ENCODE measurements around the gene ARHGDIA.
A peak's percentile ranks its signal among the peaks of the same experiment; 100 is the strongest.

The ARHGDIA gene

DNA sequence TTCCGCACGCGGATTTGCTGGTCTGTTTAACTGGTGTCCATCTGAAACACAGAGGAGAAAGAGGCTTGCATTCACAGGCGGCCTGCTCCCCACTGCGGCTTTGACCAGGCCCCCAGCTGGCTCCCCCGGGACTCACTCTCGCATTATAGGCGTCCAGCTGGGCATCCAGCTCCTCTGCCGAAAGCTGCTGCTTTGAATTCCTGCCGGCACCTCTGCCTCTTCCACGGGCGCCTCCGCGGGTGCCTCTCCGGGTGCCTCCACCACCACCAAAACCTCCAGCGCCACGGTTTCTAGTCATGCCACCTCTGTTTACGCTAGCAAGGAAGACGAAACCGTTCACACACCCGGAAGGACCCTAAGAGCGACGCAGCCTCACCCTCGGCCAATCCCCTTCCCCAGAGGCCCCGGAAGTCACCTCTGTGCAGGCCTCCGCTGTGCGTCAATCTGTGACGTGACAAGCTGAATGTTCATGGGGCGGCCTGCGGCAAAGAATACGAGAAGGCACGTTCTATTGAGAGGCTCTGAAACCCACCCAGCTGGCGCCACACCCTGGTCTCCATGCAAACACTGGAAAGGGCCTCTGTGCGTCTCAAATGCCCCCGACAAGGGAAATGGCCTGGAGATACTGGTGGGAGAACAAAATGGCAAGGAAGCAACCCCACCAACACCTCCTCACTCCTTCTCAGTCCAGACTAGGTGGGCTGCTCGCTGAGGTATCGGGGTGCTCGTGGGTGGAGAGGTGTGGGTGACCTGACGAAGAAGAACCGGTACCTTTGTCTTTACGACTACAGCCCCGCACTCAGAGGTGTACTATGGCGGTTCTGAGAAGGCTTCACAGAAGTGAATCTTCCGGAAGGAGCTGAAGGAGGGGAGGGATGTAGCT is 17.2 kb upstream of the ARHGDIA start:
- peaks cover 5% of the 10 kb centered on the region for H3K4me1 Mint-ChIP-seq (ENCODE audit: low read depth)
- peaks cover 56% of the 10 kb centered on the region for H3K36me3 Mint-ChIP-seq (ENCODE audit: low read depth)
- peak overlapping the region; percentile 79 for H3K27ac Mint-ChIP-seq
- no peaks in the 10 kb centered on the region for H3K9me3 Mint-ChIP-seq
- peak overlapping the region; percentile 62 for H3K4me3 Mint-ChIP-seq
- H3K27me3 Mint-ChIP-seq (ENCODE audit: low read depth) = no peaks in the 10 kb centered on the region
- DNase-seq (ENCODE audit: low spot score) = no peak

DNA sequence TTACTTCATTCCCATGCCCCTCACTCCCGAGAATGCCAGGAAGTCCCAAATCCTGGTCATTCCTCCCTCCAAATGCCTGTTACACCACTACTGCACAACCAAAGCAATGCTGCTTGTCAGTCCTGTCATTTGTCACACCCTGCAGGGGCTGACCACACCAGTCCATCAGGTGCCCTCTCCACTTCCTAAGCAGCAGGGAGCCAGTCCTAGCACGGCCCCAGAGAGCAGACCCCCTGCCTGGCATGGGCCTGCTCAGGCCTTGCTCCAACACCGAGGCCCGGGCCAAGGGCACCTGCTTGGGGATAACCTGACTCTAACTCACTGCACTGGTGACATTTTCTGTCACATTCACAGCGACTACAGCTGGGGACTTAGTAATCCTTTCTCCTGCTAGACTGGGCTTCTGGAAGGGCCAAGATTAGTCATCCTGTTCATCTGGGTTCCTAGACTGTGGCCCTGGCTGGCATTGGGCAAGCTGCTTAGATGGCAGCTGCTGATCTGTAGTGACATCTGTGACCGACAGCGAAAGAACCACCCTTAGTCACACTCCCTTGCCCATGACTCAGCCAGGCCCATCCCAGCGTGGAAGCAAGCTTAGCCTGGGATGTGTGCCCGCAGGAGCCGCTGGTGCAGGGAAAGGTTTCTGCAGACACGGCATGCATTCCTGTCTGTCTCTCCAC is 14.9 kb upstream of the ARHGDIA start:
- Mint-ChIP-seq H3K4me3 (no peak overlapping the region), H3K36me3 (ENCODE audit: low read depth) (peaks cover 61% of the 10 kb centered on the region), H3K27me3 (ENCODE audit: low read depth) (no peaks in the 10 kb centered on the region), H3K27ac (no peak overlapping the region), H3K9me3 (no peaks in the 10 kb centered on the region), H3K4me1 (ENCODE audit: low read depth) (peaks cover 4% of the 10 kb centered on the region)
- DNase-seq (ENCODE audit: low spot score) = no peak

DNA sequence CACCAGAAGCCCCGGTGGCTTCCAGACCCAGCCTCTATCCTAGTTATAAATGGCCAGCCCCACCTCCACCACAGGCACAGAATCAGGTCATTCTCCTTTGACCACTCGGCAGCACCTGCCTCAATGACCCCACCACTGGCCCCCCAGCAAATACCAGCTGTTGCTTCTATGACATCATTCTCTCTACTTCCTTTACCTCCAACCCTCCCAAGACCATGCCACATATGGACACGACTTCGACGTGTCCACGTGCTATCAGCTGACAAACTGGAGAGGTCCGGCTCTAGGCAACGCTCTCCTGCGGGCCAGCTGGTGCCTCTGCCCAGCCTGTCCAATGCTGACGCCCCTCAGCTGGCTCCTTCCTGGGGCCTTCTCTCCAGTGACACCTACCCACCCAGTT is 14.3 kb upstream of the ARHGDIA start:
- H3K4me1 Mint-ChIP-seq (ENCODE audit: low read depth) = peaks cover 4% of the 10 kb centered on the region
- H3K36me3 Mint-ChIP-seq (ENCODE audit: low read depth) = peaks cover 59% of the 10 kb centered on the region
- H3K27ac Mint-ChIP-seq = no peak overlapping the region
- H3K4me3 Mint-ChIP-seq = no peak overlapping the region
- H3K9me3 Mint-ChIP-seq = no peaks in the 10 kb centered on the region
- no peak for DNase-seq (ENCODE audit: low spot score)
- H3K27me3 Mint-ChIP-seq (ENCODE audit: low read depth) = no peaks in the 10 kb centered on the region

DNA sequence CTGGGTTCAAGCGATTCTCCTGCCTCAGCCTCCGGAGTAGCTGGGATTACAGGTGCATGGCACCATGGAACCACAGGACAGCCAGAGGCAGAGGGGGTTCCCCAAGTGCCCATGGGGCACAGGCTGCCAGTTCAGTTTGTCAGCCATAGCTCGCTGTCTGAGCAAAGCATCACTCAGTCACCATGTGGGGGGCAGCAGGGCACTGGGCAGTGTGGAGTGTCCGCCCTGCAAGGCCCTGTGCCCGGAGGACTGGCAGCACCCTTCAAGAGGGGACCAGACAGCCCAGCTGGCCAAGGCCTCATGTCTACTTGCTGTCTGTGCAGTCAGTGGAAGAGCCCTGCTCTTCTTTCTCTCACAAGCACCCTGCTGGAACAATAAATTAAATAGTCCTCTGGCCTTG is 13.8 kb upstream of the ARHGDIA start:
- H3K4me3 Mint-ChIP-seq = no peak overlapping the region

DNA sequence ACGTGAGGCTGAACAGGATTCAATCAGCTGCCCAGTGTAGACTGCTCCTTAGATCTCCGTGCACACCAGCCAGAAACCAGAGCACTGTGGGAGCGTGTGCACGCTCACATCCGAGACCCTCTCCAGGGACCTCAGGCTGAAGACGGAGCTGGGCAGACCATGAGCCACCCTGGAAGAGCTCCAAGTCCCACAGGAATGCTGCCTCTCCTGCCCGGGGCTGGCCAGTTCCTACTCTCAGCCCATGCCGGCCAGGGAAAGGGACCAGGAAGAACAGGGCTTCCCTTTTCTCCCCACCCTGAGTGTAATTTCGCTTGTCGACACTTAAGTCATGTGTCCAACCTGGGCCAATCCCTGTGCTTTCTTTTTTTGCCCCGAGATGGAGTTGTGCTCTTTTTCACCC is 13.4 kb upstream of the ARHGDIA start:
- Mint-ChIP-seq H3K9me3 (no peaks in the 10 kb centered on the region), H3K27me3 (ENCODE audit: low read depth) (no peaks in the 10 kb centered on the region), H3K27ac (no peak overlapping the region), H3K36me3 (ENCODE audit: low read depth) (peaks cover 56% of the 10 kb centered on the region), H3K4me3 (no peak overlapping the region), H3K4me1 (ENCODE audit: low read depth) (peaks cover 4% of the 10 kb centered on the region)
- DNase-seq (ENCODE audit: low spot score) = no peak

More for the DNA sequence above, 13.8 kb upstream of the ARHGDIA start:
- no peak for DNase-seq (ENCODE audit: low spot score)
- Mint-ChIP-seq H3K27me3 (ENCODE audit: low read depth) (no peaks in the 10 kb centered on the region), H3K9me3 (no peaks in the 10 kb centered on the region), H3K36me3 (ENCODE audit: low read depth) (peaks cover 54% of the 10 kb centered on the region), H3K27ac (no peak overlapping the region), H3K4me1 (ENCODE audit: low read depth) (peaks cover 4% of the 10 kb centered on the region)

DNA sequence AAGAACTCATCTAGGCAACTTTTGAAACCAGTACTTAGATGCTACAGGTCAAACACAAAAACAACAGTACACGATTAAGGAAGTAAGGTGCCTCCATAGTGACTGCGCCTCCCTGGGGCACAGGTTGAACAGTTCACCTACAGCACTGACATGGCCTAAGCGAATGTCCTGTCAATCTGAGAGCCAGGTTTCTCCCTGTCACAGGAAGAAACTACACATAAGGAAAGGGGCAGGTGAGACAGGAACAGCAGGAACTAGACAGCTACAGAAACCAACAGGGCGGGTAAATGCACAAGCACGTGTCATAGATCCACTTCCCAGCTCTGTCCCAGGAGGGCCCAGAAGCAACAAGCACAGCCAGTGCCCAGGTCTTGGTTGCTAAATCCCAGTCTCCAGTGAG is 8.0 kb upstream of the ARHGDIA start:
- H3K9me3 Mint-ChIP-seq = no peaks in the 10 kb centered on the region
- H3K4me1 Mint-ChIP-seq (ENCODE audit: low read depth) = peaks cover 2% of the 10 kb centered on the region
- no peak overlapping the region for H3K4me3 Mint-ChIP-seq
- peaks cover 33% of the 10 kb centered on the region for H3K36me3 Mint-ChIP-seq (ENCODE audit: low read depth)
- no peak overlapping the region for H3K27ac Mint-ChIP-seq
- no peaks in the 10 kb centered on the region for H3K27me3 Mint-ChIP-seq (ENCODE audit: low read depth)
- DNase-seq (ENCODE audit: low spot score) = no peak

DNA sequence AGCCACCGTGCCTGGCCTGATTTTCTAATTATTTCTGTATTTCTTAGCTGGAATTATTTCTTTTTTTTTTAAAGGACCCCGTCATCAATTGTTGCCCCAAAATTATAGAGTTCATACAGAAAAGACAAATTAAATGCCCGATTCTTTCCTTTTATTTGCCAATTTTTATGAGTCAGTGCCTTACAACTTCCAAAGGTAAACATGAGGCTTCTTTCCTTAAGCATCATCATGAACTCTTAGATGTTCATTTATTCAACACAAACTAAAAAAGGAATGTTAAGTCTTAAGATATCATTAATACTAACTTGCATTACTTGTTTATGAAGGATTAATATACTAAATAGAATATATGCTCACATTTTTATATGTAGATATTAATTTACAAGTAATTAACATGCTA is 7.2 kb upstream of the ARHGDIA start:
- Mint-ChIP-seq H3K27ac (no peak overlapping the region), H3K36me3 (ENCODE audit: low read depth) (peaks cover 33% of the 10 kb centered on the region), H3K4me1 (ENCODE audit: low read depth) (peaks cover 2% of the 10 kb centered on the region), H3K4me3 (no peak overlapping the region), H3K27me3 (ENCODE audit: low read depth) (no peaks in the 10 kb centered on the region), H3K9me3 (no peaks in the 10 kb centered on the region)
- no peak for DNase-seq (ENCODE audit: low spot score)

DNA sequence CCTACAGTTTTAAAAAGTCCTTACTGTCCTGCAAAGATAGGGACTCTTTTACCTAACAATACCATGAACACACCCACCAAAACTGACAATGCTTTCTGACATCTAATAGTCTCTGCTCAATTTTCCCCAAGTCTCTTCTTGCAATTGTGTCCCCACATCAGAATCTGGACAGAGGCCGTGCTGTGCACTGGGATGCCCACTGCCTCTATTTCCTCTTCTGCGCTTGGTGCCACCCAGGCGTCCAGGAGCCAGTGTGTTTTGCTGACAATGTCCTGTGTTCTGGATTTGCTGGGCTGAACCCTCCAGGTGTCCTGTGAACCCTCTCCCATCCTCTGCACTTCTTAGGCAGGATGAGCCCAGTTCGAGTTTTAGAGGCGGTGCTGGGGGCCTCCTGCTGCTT is 6.4 kb upstream of the ARHGDIA start:
- no peaks in the 10 kb centered on the region for H3K27me3 Mint-ChIP-seq (ENCODE audit: low read depth)
- peaks cover 7% of the 10 kb centered on the region for H3K4me1 Mint-ChIP-seq (ENCODE audit: low read depth)
- H3K36me3 Mint-ChIP-seq (ENCODE audit: low read depth) = peaks cover 37% of the 10 kb centered on the region
- H3K27ac Mint-ChIP-seq = no peak overlapping the region
- no peak for DNase-seq (ENCODE audit: low spot score)
- H3K9me3 Mint-ChIP-seq = no peaks in the 10 kb centered on the region
- no peak overlapping the region for H3K4me3 Mint-ChIP-seq

DNA sequence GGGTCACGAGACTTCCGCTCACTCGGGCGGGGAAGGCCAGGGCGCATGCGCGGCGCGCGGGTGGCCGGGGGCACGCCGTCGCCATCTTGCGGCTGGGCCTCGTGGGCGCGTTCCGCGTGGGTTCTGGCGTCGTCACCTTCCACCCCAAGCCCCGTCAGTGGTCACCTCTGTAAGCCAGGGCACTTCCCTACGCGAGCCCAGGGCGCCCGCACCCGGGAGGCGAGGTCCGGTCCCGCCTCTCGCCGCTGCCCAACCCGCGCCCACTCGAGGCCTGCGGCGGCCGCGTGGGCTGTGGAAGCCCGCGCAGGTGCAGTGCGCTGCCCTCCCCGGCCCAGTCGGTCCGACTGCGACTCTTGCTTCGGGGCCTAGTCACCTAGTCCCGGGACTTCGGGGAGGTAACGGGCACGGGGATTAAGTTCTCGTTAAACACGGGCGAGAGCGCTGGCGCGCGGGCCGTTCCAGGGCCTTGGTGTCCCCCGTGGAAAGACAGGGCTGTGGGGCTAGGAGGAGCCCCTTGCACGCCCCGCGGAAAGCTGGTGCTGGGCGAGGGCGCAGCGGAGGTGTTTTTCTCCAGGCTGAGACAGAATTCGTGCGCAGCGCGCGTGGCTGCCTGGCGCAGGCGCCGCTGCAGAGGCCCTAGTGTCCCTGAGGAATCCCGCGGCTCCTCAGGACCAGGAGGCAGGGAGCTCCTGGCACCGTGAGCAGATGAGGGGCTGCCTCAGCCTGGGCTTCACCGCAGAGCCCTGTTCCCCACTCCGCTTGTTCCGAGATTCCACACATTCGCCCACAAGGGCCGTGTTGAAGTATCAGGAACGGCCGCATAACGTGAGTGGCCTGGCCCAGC is 472 bp upstream of the ARHGDIA start:
- Mint-ChIP-seq H3K4me3 (peak overlapping the region; percentile 83), H3K9me3 (no peaks in the 10 kb centered on the region), H3K27ac (peak overlapping the region; percentile 96), H3K36me3 (ENCODE audit: low read depth) (peaks cover 30% of the 10 kb centered on the region), H3K27me3 (ENCODE audit: low read depth) (no peaks in the 10 kb centered on the region), H3K4me1 (ENCODE audit: low read depth) (peaks cover 11% of the 10 kb centered on the region)
- DNase-seq (ENCODE audit: low spot score) = peak; percentile 95

DNA sequence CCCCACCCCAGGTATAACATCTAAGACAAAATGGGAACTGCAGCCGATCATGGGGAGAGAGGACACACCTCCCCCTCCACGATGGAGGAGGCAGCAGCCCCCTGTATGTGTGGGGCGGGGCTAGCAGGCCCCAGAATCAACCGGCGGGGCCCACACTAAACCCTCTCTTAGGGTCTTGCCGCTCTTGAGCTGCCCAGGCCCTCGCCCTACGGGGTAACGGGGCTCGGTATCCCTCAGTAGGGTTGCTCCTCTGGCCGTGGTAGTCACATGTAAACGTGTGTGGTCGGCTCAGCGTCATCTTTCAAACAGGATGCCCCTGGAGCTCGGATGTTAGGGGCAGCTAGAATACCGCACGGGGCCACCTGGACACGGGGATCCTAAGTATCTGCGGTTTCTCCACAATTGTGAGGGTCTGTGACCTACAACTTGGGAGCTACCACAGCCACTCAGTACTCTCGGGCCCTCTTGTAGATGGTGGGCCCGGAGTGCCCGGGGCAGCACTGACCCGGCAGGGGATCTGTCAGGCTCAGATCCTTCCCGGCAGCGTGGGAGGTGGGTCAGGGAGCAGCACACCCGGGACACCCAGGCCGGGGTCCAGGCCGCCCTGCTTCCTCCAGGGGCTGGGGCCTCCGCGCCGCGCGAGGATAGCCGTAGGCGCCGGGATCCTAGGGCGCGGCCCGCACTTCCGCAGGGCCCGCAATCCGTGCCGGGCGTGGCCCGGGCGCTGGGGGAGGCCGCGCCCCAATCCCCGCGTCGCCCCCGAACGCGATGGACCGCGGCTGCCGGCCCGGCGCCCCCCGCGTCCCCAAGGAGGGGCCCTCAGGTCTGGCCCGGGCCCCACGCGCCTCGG is 781 bp downstream of the ARHGDIA start:
- Mint-ChIP-seq H3K36me3 (ENCODE audit: low read depth) (peaks cover 30% of the 10 kb centered on the region), H3K9me3 (no peaks in the 10 kb centered on the region), H3K27me3 (ENCODE audit: low read depth) (no peaks in the 10 kb centered on the region), H3K4me3 (peak overlapping the region; percentile 90), H3K4me1 (ENCODE audit: low read depth) (peaks cover 13% of the 10 kb centered on the region), H3K27ac (peak overlapping the region; percentile 91)
- DNase-seq (ENCODE audit: low spot score) = peak; percentile 47

DNA sequence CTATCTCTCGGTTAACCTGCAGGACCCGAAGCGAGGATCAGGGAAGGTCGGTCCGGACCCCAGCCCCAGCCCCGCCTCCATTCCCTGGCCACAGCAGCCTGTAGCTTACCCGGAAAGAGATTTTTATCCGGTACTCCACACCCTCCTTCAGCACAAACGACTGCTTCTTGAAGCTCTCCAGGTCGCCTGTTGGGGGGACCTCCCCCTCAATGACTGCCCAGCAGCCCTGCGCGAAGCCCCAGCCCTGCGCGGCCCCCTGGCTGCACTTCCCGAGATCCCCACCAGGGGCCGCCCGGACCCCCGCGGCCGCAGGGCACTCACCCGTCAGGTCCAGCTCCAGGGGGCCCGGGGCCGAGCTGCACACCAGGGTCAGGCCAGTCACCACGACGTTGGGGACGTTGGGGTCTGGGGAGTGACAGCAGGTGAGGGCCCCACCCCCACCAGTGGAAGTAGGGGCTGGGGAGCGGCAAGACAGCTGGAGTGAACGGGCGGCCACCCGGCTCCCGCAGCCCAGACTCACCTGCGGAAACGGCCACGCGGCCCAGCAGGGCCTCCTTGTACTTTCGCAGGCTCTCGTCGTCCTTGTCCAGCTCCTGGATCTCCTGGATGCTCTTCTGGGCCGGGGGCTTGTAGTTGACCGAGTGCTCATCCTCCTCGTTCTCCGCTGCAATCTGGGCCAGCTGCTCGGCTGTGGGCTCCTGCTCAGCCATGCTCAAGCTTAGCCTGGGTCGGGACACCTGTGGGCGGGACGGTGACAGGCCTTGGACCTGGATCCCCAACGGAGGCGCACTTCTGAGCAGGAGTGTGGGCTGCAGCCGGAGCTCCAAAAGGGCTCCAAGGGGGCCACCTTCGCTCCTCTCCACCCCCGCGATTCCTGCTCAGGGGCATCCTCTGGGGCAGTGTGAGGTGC is 1.7 kb downstream of the ARHGDIA start:
- DNase-seq (ENCODE audit: low spot score) = no peak
- H3K4me3 Mint-ChIP-seq = peak overlapping the region; percentile 90
- peaks cover 34% of the 10 kb centered on the region for H3K36me3 Mint-ChIP-seq (ENCODE audit: low read depth)
- H3K9me3 Mint-ChIP-seq = no peaks in the 10 kb centered on the region
- no peaks in the 10 kb centered on the region for H3K27me3 Mint-ChIP-seq (ENCODE audit: low read depth)
- peak overlapping the region; percentile 91 for H3K27ac Mint-ChIP-seq
- H3K4me1 Mint-ChIP-seq (ENCODE audit: low read depth) = peaks cover 14% of the 10 kb centered on the region

DNA sequence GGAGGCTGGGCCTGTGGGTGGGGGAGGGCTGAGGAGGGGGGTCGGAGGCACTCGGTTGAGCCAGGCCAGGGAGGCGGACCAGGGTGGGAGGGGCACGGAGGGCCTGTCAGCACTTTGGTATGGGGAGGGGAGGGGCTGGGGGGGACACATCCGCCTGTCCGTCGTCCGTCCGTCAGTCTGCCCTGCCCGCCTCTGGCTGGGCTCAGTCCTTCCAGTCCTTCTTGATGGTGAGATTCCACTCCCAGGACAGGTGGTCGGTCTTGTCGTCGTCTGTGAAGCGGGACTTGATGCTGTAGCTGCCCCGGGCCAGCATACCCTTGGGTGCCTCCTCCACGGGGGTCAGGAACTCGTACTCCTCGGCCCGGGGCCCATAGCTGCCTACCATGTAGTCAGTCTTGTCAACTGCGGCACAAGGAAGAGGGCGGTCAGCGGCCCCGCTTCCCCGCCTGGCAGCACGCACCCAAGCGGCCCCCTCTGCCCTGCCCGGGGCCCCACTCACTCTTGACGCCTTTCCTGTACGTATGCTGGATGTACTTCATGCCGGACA is 2.4 kb downstream of the ARHGDIA start:
- H3K9me3 Mint-ChIP-seq = no peaks in the 10 kb centered on the region
- no peak overlapping the region for H3K4me3 Mint-ChIP-seq
- H3K36me3 Mint-ChIP-seq (ENCODE audit: low read depth) = peaks cover 34% of the 10 kb centered on the region
- H3K4me1 Mint-ChIP-seq (ENCODE audit: low read depth) = peaks cover 17% of the 10 kb centered on the region
- no peaks in the 10 kb centered on the region for H3K27me3 Mint-ChIP-seq (ENCODE audit: low read depth)
- H3K27ac Mint-ChIP-seq = peak overlapping the region; percentile 63
- DNase-seq (ENCODE audit: low spot score) = no peak

Data from T-helper 2 cell treated with Interferon-gamma antibody and Interleukin-4, amounts not matched to agents 5 μg/mL and 100 μg/mL, for 36 hours (primary cell).